SW480 (cell line): Measurements from ENCODE around the gene SNAP47.

Experiments
- DNase-seq: peaks from one replicate; pipeline ENCODE4 v3.0.0-alpha.2; 2016; ENCODE audit warnings: low spot score

The SNAP47 gene

DNA sequence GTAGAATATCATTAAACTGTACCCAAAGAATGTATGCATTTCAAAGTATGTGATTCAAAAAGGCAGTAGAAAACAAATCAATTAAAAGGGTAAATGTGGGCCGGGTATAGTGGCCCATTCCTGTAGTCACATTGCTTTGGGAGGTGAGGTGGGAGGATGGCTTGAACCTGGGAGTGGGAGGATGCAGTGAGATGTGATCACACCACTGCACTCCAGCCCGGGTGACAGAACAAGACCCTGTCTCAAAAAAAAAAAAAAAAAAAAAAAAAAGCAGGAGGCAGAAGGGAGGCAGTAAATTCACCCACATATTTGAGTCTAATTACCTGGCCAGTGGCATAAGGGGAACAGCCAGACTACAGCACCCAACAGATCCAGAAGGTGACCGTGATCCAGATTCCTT lies 62.4 kb downstream of the SNAP47 start:
- DNase-seq = no peak

GRCh38 chr1:227798078-227798802 lies 63.0 kb downstream of the SNAP47 start:
- no peak for DNase-seq

DNA sequence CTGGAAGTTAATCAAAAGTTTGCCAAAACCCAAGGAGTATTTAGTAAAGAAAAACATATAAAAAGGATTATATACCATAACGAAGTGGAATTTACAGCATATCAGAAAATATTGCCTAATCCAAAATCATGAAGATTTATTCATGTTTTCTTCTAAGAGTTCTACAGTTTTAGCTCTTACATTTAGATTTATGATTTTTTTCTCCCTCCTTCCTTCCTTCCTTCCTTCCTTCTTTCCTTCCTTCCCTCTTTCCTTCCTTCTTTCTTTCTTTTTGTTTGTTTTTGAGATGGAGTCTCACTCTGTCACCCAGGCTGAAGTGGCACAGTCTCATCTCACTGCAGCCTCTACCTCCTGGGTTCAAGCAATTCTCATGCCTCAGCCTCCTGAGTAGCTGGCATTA lies 64.5 kb downstream of the SNAP47 start:
- DNase-seq = no peak

GRCh38 chr1:227803933-227804332 lies 68.7 kb downstream of the SNAP47 start:
- DNase-seq = no peak

DNA sequence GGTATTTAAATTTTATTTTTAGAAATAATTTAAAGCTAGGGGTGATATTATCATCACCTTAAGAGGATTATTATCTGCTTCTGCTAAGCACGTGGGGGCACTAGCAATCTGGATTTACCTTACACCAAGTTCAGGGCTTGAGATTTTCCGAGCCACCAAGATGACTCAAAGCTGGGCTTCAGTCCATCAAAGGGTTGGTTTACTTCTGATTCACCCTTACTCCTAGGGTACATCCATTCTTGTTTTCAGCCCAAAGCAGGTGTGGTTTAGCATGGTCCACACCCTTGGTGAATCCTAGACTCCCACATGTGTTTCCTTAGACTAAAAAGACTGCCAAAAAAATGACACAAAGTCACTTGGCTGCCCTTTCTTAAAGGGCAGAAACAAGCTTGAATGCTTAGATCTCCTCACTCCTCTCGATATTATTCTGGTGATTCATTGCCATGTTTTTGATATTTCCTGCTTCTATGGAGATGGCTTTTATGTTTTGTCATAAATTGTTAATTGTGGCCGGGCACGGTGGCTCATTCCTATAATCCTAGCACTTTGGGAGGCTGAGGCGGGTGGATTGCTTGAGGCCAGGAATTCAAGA lies 70.5 kb downstream of the SNAP47 start:
- DNase-seq = no peak

GRCh38 chr1:227808566-227808965 lies 73.3 kb downstream of the SNAP47 start:
- DNase-seq = no peak

GRCh38 chr1:227809026-227809425 lies 73.8 kb downstream of the SNAP47 start:
- DNase-seq = no peak

GRCh38 chr1:227813962-227814361 lies 78.7 kb downstream of the SNAP47 start:
- no peak for DNase-seq

- no peak for DNase-seq
Measured at GRCh38 chr1:227815468-227816409, 80.5 kb downstream of the SNAP47 start, which contains the start of gene PRSS38. TSS of gene PRSS38 (plus strand) at chr1:227815675. CDS start at chr1:227815717, 42 bp downstream.

- no peak for DNase-seq
Measured at GRCh38 chr1:227816750-227817446, 81.7 kb downstream of the SNAP47 start.

DNA sequence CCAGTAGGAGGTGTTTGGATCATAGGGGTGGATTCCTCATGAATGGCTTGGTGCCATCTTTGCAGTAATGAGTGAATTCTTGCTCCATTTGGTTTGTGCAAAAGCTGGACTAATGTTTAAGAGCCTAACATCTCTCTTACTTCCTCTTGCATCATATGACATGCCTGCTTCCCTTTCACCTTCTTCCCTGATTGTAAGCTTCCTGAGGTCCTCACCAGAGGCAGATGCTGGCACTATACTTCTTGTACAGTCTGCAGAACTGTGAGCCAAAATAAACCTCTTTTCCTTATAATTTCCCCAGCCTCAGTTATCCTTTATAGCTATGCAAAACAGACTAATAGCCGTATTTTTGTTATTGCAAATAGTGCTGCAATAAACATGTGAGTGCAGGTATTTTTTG lies 88.3 kb downstream of the SNAP47 start:
- no peak for DNase-seq

DNA sequence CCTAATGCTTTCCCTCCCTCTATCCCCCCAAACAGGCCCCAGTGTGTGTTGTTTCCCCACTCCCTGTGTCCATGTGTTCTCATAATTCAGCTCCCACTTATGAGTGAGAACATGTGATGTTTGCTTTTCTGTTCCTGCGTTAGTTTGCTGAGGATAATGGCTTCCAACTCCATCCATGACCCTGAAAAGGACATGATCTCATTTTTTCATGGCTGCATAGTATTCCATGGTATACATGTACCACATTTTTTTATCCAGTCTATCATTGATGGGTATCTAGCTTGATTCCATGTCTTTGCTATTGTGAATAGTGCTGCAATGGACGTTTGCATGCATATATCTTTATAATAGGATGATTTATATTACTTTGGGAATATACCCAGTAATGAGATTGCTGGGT lies 89.0 kb downstream of the SNAP47 start:
- no peak for DNase-seq

DNA sequence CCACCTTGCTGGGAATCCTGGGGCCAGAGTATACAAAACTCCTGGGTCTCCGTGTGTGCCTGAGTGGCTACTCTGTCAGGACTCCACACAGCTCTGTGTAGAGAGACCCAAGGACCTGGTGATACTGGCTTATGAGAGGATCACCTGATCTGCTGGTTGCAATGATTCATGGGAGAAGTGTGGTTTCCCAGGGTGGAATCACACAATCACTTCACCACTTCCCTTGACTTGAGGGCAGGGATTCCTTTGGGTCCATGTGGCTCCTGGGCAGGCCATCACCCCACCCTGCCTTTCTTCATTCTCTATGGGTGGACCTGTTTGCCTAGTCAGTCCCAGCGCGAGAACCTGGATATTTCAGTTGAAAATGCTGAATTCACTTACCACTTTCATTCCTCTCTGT lies 93.6 kb downstream of the SNAP47 start:
- DNase-seq = no peak
